ENCODE measurements around the gene SPAG9.

The SPAG9 gene

GRCh38 chr17:51036084-51036483 lies 84.6 kb downstream of the SPAG9 start:
- no peak for FAIRE-seq

DNA sequence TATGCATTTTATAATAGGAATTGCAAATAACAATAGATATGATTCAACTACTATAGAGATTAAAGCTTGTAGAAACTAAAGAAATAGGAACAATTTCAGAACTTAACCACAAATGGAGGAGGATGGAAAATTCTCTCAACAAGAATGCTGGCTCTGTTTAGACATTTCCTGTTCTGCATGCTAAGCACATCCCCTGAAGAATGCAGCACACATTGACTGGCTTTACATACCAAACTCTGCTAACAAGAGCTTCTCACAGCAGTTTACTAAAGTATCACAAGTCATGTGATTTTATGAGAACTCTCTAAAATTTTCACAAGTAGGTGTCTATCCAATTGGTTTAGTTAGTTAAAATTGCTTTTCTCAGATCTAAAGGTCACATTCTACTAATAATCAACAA lies 85.2 kb downstream of the SPAG9 start:
- no peak for FAIRE-seq

GRCh38 chr17:51034800-51035199 lies 85.9 kb downstream of the SPAG9 start:
- FAIRE-seq: no peak

GRCh38 chr17:51032850-51033249 lies 87.8 kb downstream of the SPAG9 start:
- no peak for FAIRE-seq

DNA sequence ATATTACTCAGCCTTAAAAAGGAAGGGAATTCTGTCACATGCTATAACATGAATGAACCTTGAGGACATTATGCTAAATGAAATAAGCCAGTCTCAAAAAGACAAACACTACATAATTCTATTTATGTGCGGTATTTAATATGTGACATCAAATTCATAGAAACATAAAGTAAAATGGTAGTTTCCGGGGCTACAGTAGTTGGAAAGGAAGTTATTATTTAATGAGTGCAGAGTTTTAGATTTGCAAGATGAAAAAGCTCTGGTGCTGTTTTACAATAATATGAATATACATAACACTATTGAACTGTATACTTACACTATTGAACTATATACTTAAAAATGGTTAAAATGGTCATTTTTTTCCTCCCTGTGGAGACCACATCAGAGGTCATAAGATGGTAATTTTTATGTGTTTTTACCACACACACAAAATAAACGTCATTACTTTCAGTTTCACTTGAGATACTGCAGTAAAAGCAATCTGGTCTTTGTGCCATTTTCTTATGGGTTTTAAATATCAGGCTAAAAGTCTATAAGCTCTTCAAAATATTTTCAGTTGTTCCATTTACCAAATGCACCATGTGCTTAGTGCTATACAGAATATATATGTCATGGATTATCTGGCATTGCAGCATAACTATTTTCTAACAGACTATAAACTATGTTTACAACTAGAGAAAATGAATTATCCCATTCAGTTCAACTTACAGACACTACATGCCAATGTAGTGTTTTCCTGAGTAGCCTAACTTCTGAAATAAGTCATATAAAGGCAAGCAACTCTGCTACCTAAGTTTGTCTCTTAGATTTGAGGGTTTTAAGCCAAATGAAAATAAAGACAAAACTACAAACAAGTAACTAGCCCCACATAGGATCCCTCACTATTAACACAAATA lies 90.9 kb downstream of the SPAG9 start:
- FAIRE-seq: no peak

DNA sequence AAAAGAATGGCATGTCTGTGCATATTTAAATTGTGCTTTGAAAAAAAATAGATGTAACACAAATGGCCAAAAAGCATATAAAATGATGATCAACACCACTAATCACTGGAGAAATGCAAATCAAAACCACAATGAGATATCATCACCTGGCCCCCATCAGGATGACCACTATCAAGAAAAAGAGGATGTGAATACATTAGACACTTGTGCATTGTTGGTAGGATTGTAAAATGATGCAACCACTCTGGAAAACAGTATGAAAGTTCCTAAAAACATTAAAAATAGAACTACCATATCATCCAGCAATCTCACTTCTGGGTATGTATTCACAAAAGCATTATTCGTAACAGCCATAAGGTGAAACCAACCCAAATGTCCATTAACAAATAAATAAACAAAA lies 91.5 kb downstream of the SPAG9 start:
- FAIRE-seq: no peak

- FAIRE-seq: no peak
Measured at GRCh38 chr17:51028176-51028863, 92.3 kb downstream of the SPAG9 start.

DNA sequence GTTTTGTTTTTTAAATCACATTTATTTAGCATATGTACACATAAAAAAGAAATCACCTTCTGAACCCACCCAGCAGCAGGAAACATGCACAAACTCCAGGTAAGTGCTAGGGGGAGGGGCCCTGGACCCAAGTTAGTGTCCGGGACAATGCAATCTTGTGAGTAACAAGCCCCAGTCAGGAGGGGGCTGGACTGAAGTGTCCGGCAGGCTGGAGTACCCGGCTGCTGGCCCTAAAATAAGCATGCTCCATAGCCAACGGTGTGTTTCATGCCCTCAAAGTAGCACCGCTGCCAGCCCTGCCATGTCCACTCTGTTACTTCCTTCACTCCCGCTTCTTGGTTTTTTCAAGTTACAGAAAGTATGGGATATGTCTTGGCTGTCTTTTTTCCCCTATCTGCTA lies 102.1 kb downstream of the SPAG9 start:
- no peak for FAIRE-seq

GRCh38 chr17:51017270-51017669 lies 103.4 kb downstream of the SPAG9 start:
- FAIRE-seq: no peak

GRCh38 chr17:51016099-51016498 lies 104.6 kb downstream of the SPAG9 start:
- no peak for FAIRE-seq

DNA sequence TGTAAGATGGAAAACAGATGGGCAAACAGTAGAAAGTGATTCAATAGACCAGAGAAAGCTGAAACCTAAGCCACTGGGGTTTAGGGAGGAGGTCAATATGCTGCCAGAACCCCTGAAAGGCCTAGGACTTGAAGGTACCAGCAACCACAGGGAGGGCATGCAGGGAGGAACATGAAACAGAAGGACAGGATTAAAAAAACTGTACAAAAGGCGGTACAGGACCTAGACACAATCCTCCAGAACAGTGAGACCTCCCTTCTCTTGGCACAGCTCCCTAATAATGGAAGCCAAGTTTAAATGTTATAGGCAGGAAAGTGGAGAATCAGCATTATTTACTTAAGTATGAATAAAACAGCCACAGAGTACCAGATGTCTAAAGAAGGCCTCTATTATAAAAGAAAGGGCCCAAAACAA lies 105.5 kb downstream of the SPAG9 start:
- no peak for FAIRE-seq

DNA sequence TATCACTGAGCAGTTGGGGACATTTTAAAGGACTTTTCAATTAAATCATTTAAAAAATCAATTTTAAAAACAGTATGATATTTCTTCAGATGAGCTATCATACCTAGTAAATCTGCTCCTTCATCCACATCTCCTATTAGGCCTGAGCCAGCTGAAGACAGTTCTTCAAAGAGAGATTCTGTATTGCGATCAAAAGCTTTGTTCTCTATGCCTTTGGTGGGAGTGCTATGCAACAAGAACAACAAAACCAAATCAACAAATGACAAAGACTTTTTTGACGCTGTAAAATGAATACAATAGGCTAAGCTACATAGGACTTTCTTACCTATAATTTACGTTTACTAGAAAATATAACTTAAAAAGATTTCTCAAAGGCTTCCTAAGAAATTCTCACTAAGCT lies 106.5 kb downstream of the SPAG9 start:
- FAIRE-seq: no peak

DNA sequence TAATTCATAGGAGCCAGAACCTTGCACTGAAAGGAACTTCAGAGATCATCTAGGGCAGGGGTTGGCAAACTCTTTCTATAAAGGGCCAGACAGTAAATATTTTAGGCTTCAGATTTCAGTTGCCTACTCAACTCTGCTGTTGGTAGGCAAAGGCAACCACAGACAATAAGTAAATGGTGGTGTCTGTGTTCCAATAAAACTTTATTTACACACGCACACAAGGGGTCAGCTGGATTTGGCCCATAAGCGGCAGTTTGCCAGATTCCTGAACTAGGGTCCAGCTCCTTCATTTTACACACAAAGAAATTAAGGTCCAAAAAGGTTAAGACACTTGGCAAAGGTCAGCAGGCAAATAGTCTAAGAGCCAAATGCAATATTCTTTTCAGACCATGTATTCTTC lies 107.3 kb downstream of the SPAG9 start:
- no peak for FAIRE-seq

DNA sequence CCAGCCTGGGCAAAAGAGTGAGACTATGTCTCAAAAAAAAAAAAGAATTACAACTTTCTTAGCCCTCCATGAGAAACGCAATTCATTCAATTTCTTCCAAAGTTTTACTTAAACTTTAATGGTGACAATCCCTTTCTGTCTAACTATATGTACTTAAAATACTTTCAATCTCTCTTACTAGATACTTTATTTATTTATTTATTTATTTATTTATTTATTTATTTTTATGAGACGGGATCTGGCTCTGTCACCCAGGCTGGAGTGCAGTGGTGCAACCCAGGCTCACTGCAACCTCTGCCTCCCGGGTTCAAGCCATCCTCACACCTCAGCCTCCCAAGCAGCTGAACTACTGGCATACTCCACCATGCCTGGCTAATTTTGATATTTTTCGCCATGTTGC lies 108.1 kb downstream of the SPAG9 start:
- no peak for FAIRE-seq

DNA sequence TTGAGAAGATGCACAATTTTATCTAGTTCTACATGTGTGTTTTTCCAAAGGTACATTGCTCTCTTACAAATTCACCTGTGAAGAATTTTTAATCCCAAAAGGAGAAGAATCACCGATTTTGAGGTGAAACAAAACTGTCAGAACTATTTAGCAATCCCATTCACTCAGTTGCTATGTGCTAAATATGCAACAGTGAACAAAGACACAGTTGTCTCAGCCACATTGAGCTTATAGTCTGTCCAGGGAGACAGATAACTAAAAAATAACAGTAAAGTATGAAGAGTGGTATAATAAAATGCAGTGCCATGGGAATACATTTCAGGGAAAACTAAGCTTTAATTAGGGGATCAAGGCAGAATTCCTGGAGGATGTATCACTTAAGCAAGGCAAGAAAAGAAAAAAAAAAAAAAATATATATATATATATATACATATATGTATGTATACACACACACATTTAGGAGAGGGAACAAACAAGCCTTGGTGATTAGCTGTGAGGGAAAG lies 110.4 kb downstream of the SPAG9 start:
- no peak for FAIRE-seq

GRCh38 chr17:51006601-51007000 lies 114.1 kb downstream of the SPAG9 start:
- no peak for FAIRE-seq

- FAIRE-seq: no peak
Measured at GRCh38 chr17:51005768-51006167, 114.9 kb downstream of the SPAG9 start.

- FAIRE-seq: no peak
Measured at GRCh38 chr17:51004249-51004648, 116.4 kb downstream of the SPAG9 start.

- peak; percentile 93 for FAIRE-seq
Measured at GRCh38 chr17:51000835-51001638, 119.6 kb downstream of the SPAG9 start.

GRCh38 chr17:50995668-50996067 lies 125.0 kb downstream of the SPAG9 start:
- FAIRE-seq: no peak

GRCh38 chr17:50993544-50993943 lies 127.1 kb downstream of the SPAG9 start:
- no peak for FAIRE-seq

GRCh38 chr17:50989149-50989548 lies 131.5 kb downstream of the SPAG9 start:
- FAIRE-seq: no peak

- no peak for FAIRE-seq
Measured at GRCh38 chr17:50988427-50988826, 132.2 kb downstream of the SPAG9 start.
